HTERT RPE-1 (cell line): Measurements from ENCODE around the gene C9.
"Not testable (repeated sequence)": the region's sequence is repeated elsewhere in the genome, so short reads cannot be mapped to it uniquely, and the experiment has no call there.

Experiments used
- in situ Hi-C: fragments of 300-500 bp; cut with MboI; formaldehyde crosslinking; loops from 4 replicates; pipeline ENCODE4 v1.14.3; 2020; ENCODE audit warnings: low sequenced_read_pairs

The C9 gene

GRCh38 chr5:39364367-39364766 is at the start of gene C9:
Gene C9, minus strand, starts transcription at chr5:39364495. Its CDS starts 31 bp downstream, at chr5:39364464.
- in situ Hi-C loops = no loop called here

- in situ Hi-C loops = no loop called here
Observed at GRCh38 chr5:39413771-39414170, 49.5 kb upstream of the C9 start.

- in situ Hi-C loops = no loop called here
Observed at GRCh38 chr5:39412721-39413394, 48.6 kb upstream of the C9 start.

GRCh38 chr5:39411985-39412384 is 47.7 kb upstream of the C9 start:
- in situ Hi-C loops = no loop called here

GRCh38 chr5:39411061-39411460 is 46.8 kb upstream of the C9 start:
- in situ Hi-C loops = no loop called here

- in situ Hi-C loops = no loop called here
Observed at GRCh38 chr5:39409033-39409432, 44.7 kb upstream of the C9 start.

- in situ Hi-C loops = no loop called here
Observed at GRCh38 chr5:39405083-39405843, 41.0 kb upstream of the C9 start.

GRCh38 chr5:39403761-39404160 is 39.5 kb upstream of the C9 start:
- in situ Hi-C loops = not testable (repeated sequence)

- in situ Hi-C loops = not testable (repeated sequence)
Observed at GRCh38 chr5:39402140-39402539, 37.8 kb upstream of the C9 start.

- in situ Hi-C loops = no loop called here
Observed at GRCh38 chr5:39400713-39401578, 36.7 kb upstream of the C9 start.

GRCh38 chr5:39399135-39400036 is 35.1 kb upstream of the C9 start:
- in situ Hi-C loops = loop anchor here (25.0 kb wide), 1 partner anchor 163 kb away; no protein-coding TSS in a partner anchor

- in situ Hi-C loops = loop anchor here (25.0 kb wide), 1 partner anchor 165 kb away; no protein-coding TSS in a partner anchor
Observed at GRCh38 chr5:39396843-39397242, 32.5 kb upstream of the C9 start.

- in situ Hi-C loops = loop anchor here (25.0 kb wide), 1 partner anchor 167 kb away; no protein-coding TSS in a partner anchor
Observed at GRCh38 chr5:39395521-39395920, 31.2 kb upstream of the C9 start.

- in situ Hi-C loops = loop anchor here (25.0 kb wide), 1 partner anchor 167 kb away; no protein-coding TSS in a partner anchor
Observed at GRCh38 chr5:39394946-39395345, 30.7 kb upstream of the C9 start.

- in situ Hi-C loops = loop anchor here (25.0 kb wide), 1 partner anchor 171 kb away; no protein-coding TSS in a partner anchor
Observed at GRCh38 chr5:39390945-39391344, 26.6 kb upstream of the C9 start.

GRCh38 chr5:39387293-39387692 is 23.0 kb upstream of the C9 start:
- in situ Hi-C loops = loop anchor here (25.0 kb wide), 1 partner anchor 175 kb away; no protein-coding TSS in a partner anchor

- in situ Hi-C loops = loop anchor here (25.0 kb wide), 1 partner anchor 178 kb away; no protein-coding TSS in a partner anchor
Observed at GRCh38 chr5:39384271-39384670, 20.0 kb upstream of the C9 start.

GRCh38 chr5:39381376-39381775 is 17.1 kb upstream of the C9 start:
- in situ Hi-C loops = loop anchor here (25.0 kb wide), 1 partner anchor 181 kb away; no protein-coding TSS in a partner anchor

GRCh38 chr5:39379693-39380092 is 15.4 kb upstream of the C9 start:
- in situ Hi-C loops = loop anchor here (25.0 kb wide), 1 partner anchor 183 kb away; no protein-coding TSS in a partner anchor

- in situ Hi-C loops = loop anchor here (25.0 kb wide), 1 partner anchor 185 kb away; no protein-coding TSS in a partner anchor
Observed at GRCh38 chr5:39377613-39378012, 13.3 kb upstream of the C9 start.
